ENCODE results near the gene PLCB4. TPM values are rescaled to one million over a fixed set of nuclear protein-coding genes. Genes with fewer than 3 reads are reported as not detected.

The PLCB4 gene
- polyA plus RNA-seq, 3 donors, result not detected

GRCh38 chr20:9374480-9374879, 305.6 kb downstream of the PLCB4 start:
- Histone ChIP-seq H3K27me3 (ENCODE audit: control insufficient read depth in 2 of 2, insufficient read depth in 2 of 2, low read length in 2 of 2) (no peaks in the 10 kb centered on the region), H3K36me3 (replicated peaks in 1 of 2; ENCODE audit: control insufficient read depth in 1 of 2, insufficient read depth in 2 of 2, low read length in 2 of 2) (no peaks in the 10 kb centered on the region), H3K4me2 (replicated peaks; ENCODE audit: extremely low read depth, low read length, poor library complexity, severe bottlenecking) (no peak overlapping the region), H3K4me3 (replicated peaks in 1 of 3; ENCODE audit: low read depth in 2 of 3, low read length in 3 of 3) (no peak overlapping the region), H3K27ac (ENCODE audit: low read depth in 1 of 2, low read length in 2 of 2) (no peak overlapping the region), H3K9ac (ENCODE audit: insufficient read depth, low read length, poor library complexity, severe bottlenecking) (no peak overlapping the region), H3K4me1 (ENCODE audit: control insufficient read depth in 1 of 2, insufficient read depth in 2 of 2, low read length in 2 of 2) (no peaks in the 10 kb centered on the region), H3K9me3 (replicated peaks in 1 of 2; ENCODE audit: control insufficient read depth in 1 of 2, insufficient read depth in 1 of 2, low read length in 2 of 2) (no peaks in the 10 kb centered on the region), H3K79me2 (ENCODE audit: insufficient read depth, low read length) (no peaks in the 10 kb centered on the region), H4K20me1 (ENCODE audit: insufficient read depth, low read length) (no peaks in the 10 kb centered on the region), H2AFZ (ENCODE audit: insufficient read depth, low read depth, low read length, poor library complexity, severe bottlenecking) (no peak overlapping the region)
- intact Hi-C loops (cut with micrococcal nuclease), result no loop called here
- no peaks in the 10 kb centered on the region for H3K36me3 Mint-ChIP-seq
- no peak overlapping the region for H3K4me3 Mint-ChIP-seq
- no peak for DNase-seq
- H3K27ac Mint-ChIP-seq, result no peak overlapping the region
- peaks cover 0 to 2% (median 0%) of the 10 kb centered on the region in 3 donors for H3K27me3 Mint-ChIP-seq (ENCODE audit: low read depth in 3 of 3)
- TF ChIP-seq, protein P1, sequence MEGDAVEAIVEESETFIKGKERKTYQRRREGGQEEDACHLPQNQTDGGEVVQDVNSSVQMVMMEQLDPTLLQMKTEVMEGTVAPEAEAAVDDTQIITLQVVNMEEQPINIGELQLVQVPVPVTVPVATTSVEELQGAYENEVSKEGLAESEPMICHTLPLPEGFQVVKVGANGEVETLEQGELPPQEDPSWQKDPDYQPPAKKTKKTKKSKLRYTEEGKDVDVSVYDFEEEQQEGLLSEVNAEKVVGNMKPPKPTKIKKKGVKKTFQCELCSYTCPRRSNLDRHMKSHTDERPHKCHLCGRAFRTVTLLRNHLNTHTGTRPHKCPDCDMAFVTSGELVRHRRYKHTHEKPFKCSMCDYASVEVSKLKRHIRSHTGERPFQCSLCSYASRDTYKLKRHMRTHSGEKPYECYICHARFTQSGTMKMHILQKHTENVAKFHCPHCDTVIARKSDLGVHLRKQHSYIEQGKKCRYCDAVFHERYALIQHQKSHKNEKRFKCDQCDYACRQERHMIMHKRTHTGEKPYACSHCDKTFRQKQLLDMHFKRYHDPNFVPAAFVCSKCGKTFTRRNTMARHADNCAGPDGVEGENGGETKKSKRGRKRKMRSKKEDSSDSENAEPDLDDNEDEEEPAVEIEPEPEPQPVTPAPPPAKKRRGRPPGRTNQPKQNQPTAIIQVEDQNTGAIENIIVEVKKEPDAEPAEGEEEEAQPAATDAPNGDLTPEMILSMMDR (IDR thresholded peaks at IDR 0.05), result no peak
- no peaks in the 10 kb centered on the region for H3K4me1 Mint-ChIP-seq
- no peaks in the 10 kb centered on the region for H3K9me3 Mint-ChIP-seq
- no CpG with 5 or more reads among the region's 1 CpG for WGBS (ENCODE audit: insufficient coverage)

DNA sequence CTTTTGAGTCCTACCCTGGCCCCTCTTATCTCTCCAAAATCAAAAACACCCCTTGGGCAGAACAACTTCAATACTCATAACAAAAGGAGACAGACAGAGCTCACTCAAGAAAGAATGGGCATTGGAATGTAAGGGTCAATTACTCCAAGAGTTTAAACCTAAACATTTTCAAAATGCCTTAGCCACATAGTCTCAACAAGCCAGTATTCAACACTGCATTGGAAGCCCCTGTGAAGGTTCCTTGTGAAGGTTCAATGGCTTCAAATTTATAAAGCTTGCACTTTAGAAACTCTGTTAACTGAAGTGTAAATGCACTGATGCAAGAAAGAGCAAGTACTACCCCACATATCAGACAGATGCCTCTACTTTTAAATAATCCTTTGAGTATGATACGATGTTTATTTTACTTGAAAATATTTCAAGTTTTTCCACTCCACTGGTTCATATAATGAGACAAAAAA, 306.4 kb downstream of the PLCB4 start:
- no CpG with 5 or more reads among the region's 1 CpG for WGBS (ENCODE audit: insufficient coverage)
- no peak overlapping the region for H3K27ac Mint-ChIP-seq

More for the DNA sequence above, 306.4 kb downstream of the PLCB4 start:
- intact Hi-C loops (cut with micrococcal nuclease), result no loop called here
- Mint-ChIP-seq H3K27me3 (ENCODE audit: low read depth in 3 of 3) (peaks cover 0 to 2% (median 0%) of the 10 kb centered on the region in 3 donors), H3K4me1 (no peaks in the 10 kb centered on the region), H3K36me3 (no peaks in the 10 kb centered on the region), H3K4me3 (no peak overlapping the region), H3K9me3 (no peaks in the 10 kb centered on the region)
- Histone ChIP-seq H3K4me3 (replicated peaks in 1 of 3; ENCODE audit: low read depth in 2 of 3, low read length in 3 of 3) (no peak overlapping the region), H3K9ac (ENCODE audit: insufficient read depth, low read length, poor library complexity, severe bottlenecking) (no peak overlapping the region), H3K4me2 (replicated peaks; ENCODE audit: extremely low read depth, low read length, poor library complexity, severe bottlenecking) (no peak overlapping the region), H3K4me1 (ENCODE audit: control insufficient read depth in 1 of 2, insufficient read depth in 2 of 2, low read length in 2 of 2) (no peaks in the 10 kb centered on the region), H3K79me2 (ENCODE audit: insufficient read depth, low read length) (no peaks in the 10 kb centered on the region), H3K27ac (ENCODE audit: low read depth in 1 of 2, low read length in 2 of 2) (no peak overlapping the region), H3K27me3 (ENCODE audit: control insufficient read depth in 2 of 2, insufficient read depth in 2 of 2, low read length in 2 of 2) (no peaks in the 10 kb centered on the region), H3K9me3 (replicated peaks in 1 of 2; ENCODE audit: control insufficient read depth in 1 of 2, insufficient read depth in 1 of 2, low read length in 2 of 2) (no peaks in the 10 kb centered on the region), H3K36me3 (replicated peaks in 1 of 2; ENCODE audit: control insufficient read depth in 1 of 2, insufficient read depth in 2 of 2, low read length in 2 of 2) (no peaks in the 10 kb centered on the region), H4K20me1 (ENCODE audit: insufficient read depth, low read length) (no peaks in the 10 kb centered on the region), H2AFZ (ENCODE audit: insufficient read depth, low read depth, low read length, poor library complexity, severe bottlenecking) (no peak overlapping the region)
- no peak for DNase-seq
- TF ChIP-seq, protein P1 (IDR thresholded peaks at IDR 0.05), result no peak

Data from CD14-positive monocyte (primary cell).